GM04503 (cell line): ENCODE measurements around the gene SLC16A1.
"Not testable (repeated sequence)": the region's sequence is repeated elsewhere in the genome, so short reads cannot be mapped to it uniquely, and the experiment has no call there.

Experiments
- DNase-seq: peaks from one replicate; pipeline ENCODE4 v3.0.0-alpha.2; 2012; ENCODE audit warnings: low read depth

SLC16A1 gene

DNA sequence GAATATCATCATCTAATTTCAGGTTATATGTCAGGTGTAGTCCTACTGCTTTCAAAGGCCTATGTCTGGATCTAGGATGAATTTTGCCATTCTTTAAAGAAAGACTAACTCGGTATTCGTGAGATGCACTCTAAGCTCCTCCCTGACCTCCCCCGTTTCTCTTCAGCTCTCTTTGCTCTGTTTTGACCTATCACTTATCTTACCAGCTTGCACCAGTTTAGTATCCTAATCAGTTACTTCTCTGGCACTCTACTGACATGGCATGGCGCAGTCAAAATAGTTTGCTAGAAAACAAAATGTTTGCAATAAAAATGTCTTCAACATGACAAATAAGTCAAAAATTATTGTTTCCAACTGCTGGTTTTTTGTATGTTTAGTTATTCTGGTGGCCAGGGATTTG, 8.4 kb upstream of the SLC16A1 start:
- DNase-seq = no peak

GRCh38 chr1:112961072-112961471, 5.1 kb upstream of the SLC16A1 start:
- DNase-seq = no peak

GRCh38 chr1:112960384-112960783, 4.4 kb upstream of the SLC16A1 start:
- DNase-seq = no peak

DNA sequence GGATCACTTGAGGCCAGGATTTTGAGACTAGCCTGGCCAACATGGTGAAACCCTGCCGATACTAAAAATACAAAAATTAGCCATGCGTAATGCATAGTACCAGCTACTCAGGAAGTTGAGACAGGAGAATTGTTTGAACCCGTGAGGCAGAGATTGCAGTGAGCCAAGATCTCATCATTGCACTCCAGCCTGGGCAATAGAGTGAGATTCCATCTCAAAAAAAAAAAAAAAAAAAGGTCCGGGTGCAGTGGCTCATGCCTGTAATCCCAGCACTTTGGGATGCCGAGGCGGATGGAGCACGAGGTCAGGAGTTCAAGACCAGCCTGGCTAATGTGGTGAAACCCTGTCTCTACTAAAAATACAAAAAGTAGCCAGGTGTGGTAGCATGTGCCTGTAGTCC, 2.2 kb upstream of the SLC16A1 start:
- not testable (repeated sequence) for DNase-seq

GRCh38 chr1:112957133-112957812, 1.3 kb upstream of the SLC16A1 start:
- DNase-seq = peak; percentile 87

GRCh38 chr1:112956544-112957132, 642 bp upstream of the SLC16A1 start:
- no peak for DNase-seq

DNA sequence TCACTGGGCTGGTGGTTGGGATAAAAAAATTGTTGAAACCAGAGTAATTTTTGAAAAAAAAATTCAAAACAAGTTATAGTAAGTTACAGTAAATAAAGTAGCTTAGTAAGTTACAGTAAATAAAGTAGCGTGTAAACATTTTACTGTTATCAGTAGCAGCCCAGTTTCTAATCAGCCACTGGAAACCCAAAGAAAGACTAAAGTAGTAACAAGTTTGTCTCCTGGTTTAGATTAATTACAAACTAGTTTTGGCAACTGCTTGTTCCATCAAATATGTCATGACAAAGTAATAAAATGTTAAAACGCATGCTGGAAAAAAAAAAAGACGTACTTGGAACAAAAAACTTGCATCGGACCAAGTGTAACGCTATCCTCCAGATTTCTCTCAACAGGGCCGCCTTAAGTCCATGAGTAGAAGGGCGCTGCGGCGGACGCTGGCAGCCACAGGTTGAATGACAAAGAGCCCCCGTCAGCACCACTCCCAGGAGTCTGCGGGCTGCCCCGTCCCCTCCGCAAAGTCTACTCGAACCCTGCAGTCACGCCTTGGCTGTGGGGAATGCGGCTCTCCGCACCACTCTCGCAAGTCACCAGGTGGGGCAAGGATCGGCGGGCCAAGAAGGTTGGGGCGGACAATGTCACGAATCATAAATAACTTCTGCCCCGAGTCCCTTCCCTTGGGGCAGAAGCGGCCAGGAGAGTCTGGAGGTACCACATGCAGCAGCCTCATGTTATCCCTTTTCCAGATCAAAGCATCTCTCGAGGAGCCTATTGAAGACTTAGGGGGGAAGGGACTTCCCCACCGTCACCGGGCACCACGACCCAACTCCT, 837 bp downstream of the SLC16A1 start:
- DNase-seq = no peak

- no peak for DNase-seq
These were observed 1.9 kb downstream of the SLC16A1 start for GRCh38 chr1:112954017-112954650.

GRCh38 chr1:112950426-112950825, 5.6 kb downstream of the SLC16A1 start:
- no peak for DNase-seq

DNA sequence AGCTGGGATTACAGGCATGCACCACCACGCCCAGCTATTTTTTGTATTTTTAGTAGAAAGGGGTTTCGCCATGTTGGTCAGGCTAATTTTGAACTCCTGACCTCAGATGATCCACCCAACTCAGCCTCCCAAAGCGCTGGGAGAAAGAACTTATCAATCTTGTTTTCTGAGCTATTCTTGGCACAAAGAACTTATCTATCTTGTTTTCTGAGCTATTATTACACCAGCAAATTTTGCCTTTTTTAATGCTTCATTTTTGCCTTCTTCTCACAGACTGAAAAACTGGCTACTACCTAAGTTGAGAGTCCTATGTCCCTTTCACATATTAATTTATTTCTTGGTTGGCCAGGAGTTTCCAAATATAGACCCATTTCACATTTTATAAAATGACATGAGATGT, 9.3 kb downstream of the SLC16A1 start:
- no peak for DNase-seq

DNA sequence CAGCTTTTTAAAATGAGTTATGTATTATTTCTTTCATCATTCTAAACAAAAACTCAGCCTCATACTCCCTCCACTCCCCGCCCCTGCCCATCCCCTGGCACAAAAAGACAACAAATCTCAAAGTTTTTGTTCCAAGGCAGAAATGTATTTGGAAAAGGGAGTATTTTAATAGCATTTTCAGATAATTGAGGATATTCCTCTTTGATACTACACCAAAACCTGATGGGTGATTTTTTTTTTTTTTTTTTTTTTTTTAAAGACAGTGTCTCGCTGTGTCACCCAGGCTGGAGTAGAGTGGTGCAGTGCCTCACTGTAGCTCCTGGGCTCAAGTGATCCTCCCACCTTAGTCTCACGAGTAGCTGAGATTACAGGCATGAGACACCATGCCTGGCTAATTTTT, 16.2 kb downstream of the SLC16A1 start:
- DNase-seq = no peak

GRCh38 chr1:112938210-112938609, 17.8 kb downstream of the SLC16A1 start:
- no peak for DNase-seq

- no peak for DNase-seq
These were observed 18.5 kb downstream of the SLC16A1 start for GRCh38 chr1:112937495-112937894.

GRCh38 chr1:112937070-112937469, 18.9 kb downstream of the SLC16A1 start:
- no peak for DNase-seq

DNA sequence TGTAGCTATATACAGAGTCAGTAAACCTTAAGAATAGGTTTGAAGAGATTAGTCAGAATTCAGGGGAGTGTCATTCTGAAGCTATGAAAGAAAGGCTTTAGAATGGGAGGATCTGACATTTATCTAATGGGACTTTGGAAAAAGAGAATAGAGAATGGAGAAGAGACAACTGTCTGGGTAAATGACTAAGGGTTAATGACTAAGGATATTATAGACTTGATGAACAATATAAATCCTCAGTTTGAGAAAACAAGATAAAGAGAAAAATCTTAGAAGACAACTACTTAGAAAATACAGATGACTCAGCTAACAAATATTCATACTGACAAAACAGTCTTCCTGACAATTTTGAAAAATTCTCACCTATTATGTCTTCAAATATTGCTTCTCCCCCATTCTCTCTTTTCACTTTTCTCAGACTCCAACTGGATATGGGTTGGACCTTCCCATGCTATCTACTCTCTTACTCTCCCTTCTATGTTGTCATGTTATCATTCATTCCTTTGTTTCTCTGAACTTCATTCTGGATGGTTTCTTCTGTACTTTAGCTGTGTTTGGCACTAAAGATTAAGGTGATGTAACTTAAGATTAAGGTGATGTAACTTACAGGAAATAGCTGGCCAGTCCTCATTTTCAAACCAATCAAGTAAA, 20.4 kb downstream of the SLC16A1 start:
- peak; percentile 29 for DNase-seq

GRCh38 chr1:112934577-112934976, 21.4 kb downstream of the SLC16A1 start:
- DNase-seq = no peak

DNA sequence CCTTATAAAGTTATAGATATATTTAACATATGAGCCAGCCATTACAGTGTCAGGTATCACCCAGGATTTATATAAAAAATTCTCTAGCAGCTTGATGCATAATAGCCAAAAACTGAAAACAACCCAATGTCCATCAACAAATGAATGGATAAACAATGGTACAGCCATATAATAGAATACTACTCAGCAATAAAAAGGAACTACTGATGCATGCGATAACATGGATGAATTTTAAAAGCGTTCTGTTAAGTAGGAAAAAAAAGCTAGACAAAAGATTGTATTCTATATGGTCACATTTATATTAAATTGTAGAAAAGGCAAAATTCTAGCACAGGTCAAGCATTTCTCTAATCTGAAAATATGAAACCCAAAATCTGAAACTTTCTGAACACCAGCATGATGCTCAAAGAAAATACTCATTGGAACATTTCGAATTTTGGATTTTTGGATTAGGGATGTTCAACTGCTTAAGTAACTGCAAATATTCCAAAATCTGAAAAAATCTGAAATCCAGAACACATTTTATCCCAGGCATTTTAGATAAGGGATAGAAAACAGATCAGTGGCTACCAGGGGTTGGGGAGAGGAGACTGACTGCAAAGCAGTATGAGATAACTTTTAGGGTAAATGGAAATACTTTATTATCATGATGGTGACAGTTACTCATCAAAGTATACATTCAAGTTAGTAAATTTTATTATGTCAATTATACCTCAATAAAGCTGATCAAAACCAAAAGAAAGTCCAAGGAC, 22.0 kb downstream of the SLC16A1 start:
- no peak for DNase-seq

GRCh38 chr1:112929979-112930378, 26.0 kb downstream of the SLC16A1 start:
- DNase-seq = no peak

GRCh38 chr1:112927462-112927990, 28.5 kb downstream of the SLC16A1 start:
- DNase-seq = no peak

DNA sequence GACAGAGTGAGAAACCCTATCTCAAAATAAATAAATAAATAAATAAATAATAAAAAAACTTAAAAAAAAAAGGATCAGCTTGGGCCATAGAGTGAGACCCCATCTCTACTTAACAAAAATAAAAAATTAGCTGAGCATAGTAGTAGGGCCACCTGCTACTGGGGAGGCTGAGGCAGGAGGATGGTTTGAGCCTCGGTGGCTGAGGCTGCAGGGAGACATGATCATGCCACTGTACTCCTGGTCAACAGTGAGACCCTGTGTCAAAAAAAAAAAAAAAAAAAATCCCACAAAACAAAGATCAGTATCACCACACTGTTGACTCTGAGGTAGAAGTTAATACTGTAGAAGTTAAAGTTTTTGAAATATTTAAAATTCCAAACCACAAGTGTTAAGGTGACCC, 29.1 kb downstream of the SLC16A1 start:
- DNase-seq = no peak

DNA sequence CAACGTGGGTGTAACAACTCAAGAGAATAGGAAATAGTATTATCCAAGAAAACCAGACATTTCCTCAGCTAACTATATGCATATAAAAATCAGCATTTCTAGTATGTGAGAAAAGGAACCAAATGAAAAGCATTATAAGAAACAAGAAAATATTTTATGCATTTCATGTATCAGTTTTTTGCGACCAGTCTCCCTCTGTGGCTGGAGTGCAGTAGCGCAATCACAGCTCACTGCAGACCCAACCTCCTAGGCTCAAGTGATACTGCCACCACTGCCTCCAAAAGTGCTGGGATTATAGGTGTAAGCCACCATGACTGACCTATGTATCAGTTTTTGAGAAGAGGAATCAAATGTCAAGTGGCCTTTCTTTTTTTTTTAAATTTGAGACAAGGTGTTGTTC, 31.0 kb downstream of the SLC16A1 start:
- no peak for DNase-seq
